GM21360 (cell line): ENCODE results near the gene SAA2.
"Not testable (repeated sequence)": the region's sequence is repeated elsewhere in the genome, so short reads cannot be mapped to it uniquely, and the experiment has no call there.

Experiments used
- ATAC-seq: cut with Tn5 transposase; IDR thresholded peaks from one replicate; pipeline ENCODE4 v1.9.1; 2021; ENCODE audit warnings: mild to moderate bottlenecking, moderate library complexity; ENCODE audit not compliant: unreplicated experiment

Gene SAA2

GRCh38 chr11:18203723-18204122 is 44.7 kb downstream of the SAA2 start:
- peak; percentile 55 for ATAC-seq

- ATAC-seq, result not testable (repeated sequence)
Observed at GRCh38 chr11:18197738-18198137, 50.7 kb downstream of the SAA2 start.

GRCh38 chr11:18196532-18196931 is 51.9 kb downstream of the SAA2 start:
- ATAC-seq, result no peak
